Brain microvascular endothelial cell (primary cell): ENCODE measurements around the gene FAM219B.

Source experiments
- DNase-seq: peaks from one replicate; pipeline ENCODE4 v3.0.0-alpha.2; 2020
- H3K27ac ChIP-seq: fragments of 250-450 bp; sonication (Bioruptor Pico); 2 replicates; pipeline ENCODE4 v1.5.1; 2020; ENCODE audit warnings: mild to moderate bottlenecking, moderate library complexity
- H3K27me3 ChIP-seq: fragments of 250-450 bp; sonication (Bioruptor Pico); replicated peaks from 2 replicates; pipeline ENCODE4 v1.5.1; 2020; ENCODE audit warnings: mild to moderate bottlenecking
- H3K36me3 ChIP-seq: fragments of 250-450 bp; sonication (Bioruptor Pico); replicated peaks from 2 replicates; pipeline ENCODE4 v1.5.1; 2020; ENCODE audit warnings: mild to moderate bottlenecking
- H3K4me3 ChIP-seq: 2 replicates; pipeline ENCODE4 v1.5.1; 2011; ENCODE audit warnings: low read depth, mild to moderate bottlenecking, control low read depth, low read length, moderate library complexity
- CTCF ChIP-seq: IDR thresholded peaks from 2 replicates; pipeline ENCODE4 v1.5.1; 2011; ENCODE audit warnings: low read depth, mild to moderate bottlenecking, moderate library complexity, low read length, control low read depth, inconsistent platforms; ENCODE audit errors: missing control alignments
- in situ Hi-C: cut with HindIII; loops from 2 replicates; pipeline ENCODE4 v1.10.0; 2017; ENCODE audit warnings: low sequenced_read_pairs, low pct_ligation_motif_present

The FAM219B gene

GRCh38 chr15:74856537-74856936, 50.1 kb downstream of the FAM219B start:
- peaks cover 8% of the 10 kb centered on the region for H3K36me3 ChIP-seq

GRCh38 chr15:74855857-74856256, 50.8 kb downstream of the FAM219B start:
- no peak for TF ChIP-seq CTCF
- H3K27ac ChIP-seq = no peak overlapping the region
- H3K27me3 ChIP-seq = no peaks in the 10 kb centered on the region
- no peak overlapping the region for H3K4me3 ChIP-seq
- in situ Hi-C loops = no loop called here
- H3K36me3 ChIP-seq = peaks cover 14% of the 10 kb centered on the region
- DNase-seq = no peak

More at GRCh38 chr15:74856537-74856936, 50.1 kb downstream of the FAM219B start:
- TF ChIP-seq CTCF = no peak
- H3K27me3 ChIP-seq = no peaks in the 10 kb centered on the region
- H3K27ac ChIP-seq = no peak overlapping the region
- in situ Hi-C loops = no loop called here
- no peak for DNase-seq
- no peak overlapping the region for H3K4me3 ChIP-seq

GRCh38 chr15:74854453-74855022, 52.1 kb downstream of the FAM219B start:
- no peak overlapping the region for H3K27ac ChIP-seq
- H3K36me3 ChIP-seq = peaks cover 26% of the 10 kb centered on the region
- no peak for DNase-seq

GRCh38 chr15:74851960-74852359, 54.7 kb downstream of the FAM219B start:
- Histone ChIP-seq H3K36me3 (peaks cover 40% of the 10 kb centered on the region), H3K4me3 (no peak overlapping the region), H3K27me3 (no peaks in the 10 kb centered on the region), H3K27ac (no peak overlapping the region)
- DNase-seq = no peak
- in situ Hi-C loops = no loop called here
- TF ChIP-seq CTCF = no peak

More at GRCh38 chr15:74854453-74855022, 52.1 kb downstream of the FAM219B start:
- no peaks in the 10 kb centered on the region for H3K27me3 ChIP-seq
- H3K4me3 ChIP-seq = no peak overlapping the region
- in situ Hi-C loops = no loop called here
- TF ChIP-seq CTCF = no peak

- no peak for DNase-seq
- Histone ChIP-seq H3K27ac (no peak overlapping the region), H3K36me3 (peaks cover 40% of the 10 kb centered on the region), H3K27me3 (no peaks in the 10 kb centered on the region), H3K4me3 (no peak overlapping the region)
- TF ChIP-seq CTCF = no peak
- in situ Hi-C loops = no loop called here
Observed at GRCh38 chr15:74850393-74850792, 56.3 kb downstream of the FAM219B start.
